ENCODE results near the gene CD44. TPM values are rescaled to one million over a fixed set of nuclear protein-coding genes. Genes with fewer than 3 reads are reported as not detected.

Gene CD44
- total RNA-seq, 1 donor from 2014 or later, result 133 TPM

GRCh38 chr11:35136311-35136710 lies 2.7 kb upstream of the CD44 start:
- Histone ChIP-seq H3K36me3 (ENCODE audit: control insufficient read depth in 3 of 3, insufficient read depth in 3 of 3, low read length in 3 of 3) (no peaks in the 10 kb centered on the region), H3K9me3 (ENCODE audit: control insufficient read depth in 3 of 3, low read length in 3 of 3) (no peaks in the 10 kb centered on the region), H3K4me1 (ENCODE audit: control insufficient read depth in 3 of 3, insufficient read depth in 3 of 3, low read length in 3 of 3) (peaks cover 16 to 28% (median 19%) of the 10 kb centered on the region in 3 donors), H3K27me3 (ENCODE audit: control insufficient read depth in 3 of 3, insufficient read depth in 3 of 3, low read length in 3 of 3) (peaks cover 0 to 11% (median 0%) of the 10 kb centered on the region in 3 donors), H3K27ac (ENCODE audit: low read depth, low read length) (no peak overlapping the region), H3K9ac (ENCODE audit: low read depth in 1 of 3, low read length in 3 of 3) (no peak overlapping the region), H3K4me3 (ENCODE audit: low read length in 3 of 3) (no peak overlapping the region)

- Histone ChIP-seq H3K27me3 (ENCODE audit: control insufficient read depth in 3 of 3, insufficient read depth in 3 of 3, low read length in 3 of 3) (peaks cover 0 to 11% (median 0%) of the 10 kb centered on the region in 3 donors), H3K27ac (ENCODE audit: low read depth, low read length) (peak overlapping the region; percentile 92), H3K4me1 (ENCODE audit: control insufficient read depth in 3 of 3, insufficient read depth in 3 of 3, low read length in 3 of 3) (peaks cover 19 to 40% (median 21%) of the 10 kb centered on the region in 3 donors), H3K36me3 (ENCODE audit: control insufficient read depth in 3 of 3, insufficient read depth in 3 of 3, low read length in 3 of 3) (no peaks in the 10 kb centered on the region), H3K9me3 (ENCODE audit: control insufficient read depth in 3 of 3, low read length in 3 of 3) (no peaks in the 10 kb centered on the region), H3K4me3 (ENCODE audit: low read length in 3 of 3) (peak overlapping the region; percentile 85 to 90 (median 85)), H3K9ac (ENCODE audit: low read depth in 1 of 3, low read length in 3 of 3) (peak overlapping the region in 2 of 3 donors; percentile 86 to 88)
Measured at GRCh38 chr11:35138058-35138457, 913 bp upstream of the CD44 start.

GRCh38 chr11:35138606-35138942 lies 397 bp upstream of the CD44 start:
- Histone ChIP-seq H3K4me1 (ENCODE audit: control insufficient read depth in 3 of 3, insufficient read depth in 3 of 3, low read length in 3 of 3) (peaks cover 19 to 44% (median 26%) of the 10 kb centered on the region in 3 donors), H3K4me3 (ENCODE audit: low read length in 3 of 3) (peak overlapping the region; percentile 85 to 90 (median 85)), H3K9me3 (ENCODE audit: control insufficient read depth in 3 of 3, low read length in 3 of 3) (no peaks in the 10 kb centered on the region), H3K9ac (ENCODE audit: low read depth in 1 of 3, low read length in 3 of 3) (peak overlapping the region; percentile 86 to 92 (median 88)), H3K36me3 (ENCODE audit: control insufficient read depth in 3 of 3, insufficient read depth in 3 of 3, low read length in 3 of 3) (no peaks in the 10 kb centered on the region), H3K27me3 (ENCODE audit: control insufficient read depth in 3 of 3, insufficient read depth in 3 of 3, low read length in 3 of 3) (peaks cover 0 to 11% (median 0%) of the 10 kb centered on the region in 3 donors), H3K27ac (ENCODE audit: low read depth, low read length) (peak overlapping the region; percentile 92)

- Histone ChIP-seq H3K27ac (ENCODE audit: low read depth, low read length) (peak overlapping the region; percentile 92), H3K4me1 (ENCODE audit: control insufficient read depth in 3 of 3, insufficient read depth in 3 of 3, low read length in 3 of 3) (peaks cover 22 to 52% (median 29%) of the 10 kb centered on the region in 3 donors), H3K9me3 (ENCODE audit: control insufficient read depth in 3 of 3, low read length in 3 of 3) (no peaks in the 10 kb centered on the region), H3K4me3 (ENCODE audit: low read length in 3 of 3) (peak overlapping the region; percentile 85 to 90 (median 85)), H3K27me3 (ENCODE audit: control insufficient read depth in 3 of 3, insufficient read depth in 3 of 3, low read length in 3 of 3) (peaks cover 0 to 11% (median 0%) of the 10 kb centered on the region in 3 donors), H3K36me3 (ENCODE audit: control insufficient read depth in 3 of 3, insufficient read depth in 3 of 3, low read length in 3 of 3) (no peaks in the 10 kb centered on the region), H3K9ac (ENCODE audit: low read depth in 1 of 3, low read length in 3 of 3) (peak overlapping the region; percentile 86 to 92 (median 88))
Measured at GRCh38 chr11:35139722-35140282, 831 bp downstream of the CD44 start.

GRCh38 chr11:35141071-35141470 lies 2.1 kb downstream of the CD44 start:
- Histone ChIP-seq H3K27ac (ENCODE audit: low read depth, low read length) (peak overlapping the region; percentile 92), H3K9me3 (ENCODE audit: control insufficient read depth in 3 of 3, low read length in 3 of 3) (no peaks in the 10 kb centered on the region), H3K4me1 (ENCODE audit: control insufficient read depth in 3 of 3, insufficient read depth in 3 of 3, low read length in 3 of 3) (peaks cover 26 to 52% (median 34%) of the 10 kb centered on the region in 3 donors), H3K27me3 (ENCODE audit: control insufficient read depth in 3 of 3, insufficient read depth in 3 of 3, low read length in 3 of 3) (peaks cover 0 to 11% (median 0%) of the 10 kb centered on the region in 3 donors), H3K36me3 (ENCODE audit: control insufficient read depth in 3 of 3, insufficient read depth in 3 of 3, low read length in 3 of 3) (no peaks in the 10 kb centered on the region), H3K4me3 (ENCODE audit: low read length in 3 of 3) (peak overlapping the region; percentile 85 to 90 (median 85)), H3K9ac (ENCODE audit: low read depth in 1 of 3, low read length in 3 of 3) (peak overlapping the region; percentile 22 to 88 (median 41))

- H3K36me3 ChIP-seq (ENCODE audit: control insufficient read depth in 3 of 3, insufficient read depth in 3 of 3, low read length in 3 of 3), result no peaks in the 10 kb centered on the region
- peak overlapping the region; percentile 92 for H3K27ac ChIP-seq (ENCODE audit: low read depth, low read length)
- H3K4me3 ChIP-seq (ENCODE audit: low read length in 3 of 3), result peak overlapping the region; percentile 85 to 90 (median 85)
- H3K27me3 ChIP-seq (ENCODE audit: control insufficient read depth in 3 of 3, insufficient read depth in 3 of 3, low read length in 3 of 3), result peaks cover 0 to 11% (median 0%) of the 10 kb centered on the region in 3 donors
- H3K4me1 ChIP-seq (ENCODE audit: control insufficient read depth in 3 of 3, insufficient read depth in 3 of 3, low read length in 3 of 3), result peaks cover 26 to 54% (median 34%) of the 10 kb centered on the region in 3 donors
- peak overlapping the region in 2 of 3 donors; percentile 45 to 88 for H3K9ac ChIP-seq (ENCODE audit: low read depth in 1 of 3, low read length in 3 of 3)
- H3K9me3 ChIP-seq (ENCODE audit: control insufficient read depth in 3 of 3, low read length in 3 of 3), result no peaks in the 10 kb centered on the region
Measured at GRCh38 chr11:35141571-35141971, 2.6 kb downstream of the CD44 start.

GRCh38 chr11:35142481-35143075 lies 3.6 kb downstream of the CD44 start:
- Histone ChIP-seq H3K27me3 (ENCODE audit: control insufficient read depth in 3 of 3, insufficient read depth in 3 of 3, low read length in 3 of 3) (peaks cover 0 to 11% (median 0%) of the 10 kb centered on the region in 3 donors), H3K9me3 (ENCODE audit: control insufficient read depth in 3 of 3, low read length in 3 of 3) (no peaks in the 10 kb centered on the region), H3K4me1 (ENCODE audit: control insufficient read depth in 3 of 3, insufficient read depth in 3 of 3, low read length in 3 of 3) (peaks cover 26 to 61% (median 38%) of the 10 kb centered on the region in 3 donors), H3K4me3 (ENCODE audit: low read length in 3 of 3) (peak overlapping the region in 1 of 3 donors; percentile 23), H3K27ac (ENCODE audit: low read depth, low read length) (peak overlapping the region; percentile 14), H3K9ac (ENCODE audit: low read depth in 1 of 3, low read length in 3 of 3) (no peak overlapping the region), H3K36me3 (ENCODE audit: control insufficient read depth in 3 of 3, insufficient read depth in 3 of 3, low read length in 3 of 3) (no peaks in the 10 kb centered on the region)

- Histone ChIP-seq H3K27me3 (ENCODE audit: control insufficient read depth in 3 of 3, insufficient read depth in 3 of 3, low read length in 3 of 3) (peaks cover 0 to 10% (median 0%) of the 10 kb centered on the region in 3 donors), H3K27ac (ENCODE audit: low read depth, low read length) (peak overlapping the region; percentile 14), H3K4me3 (ENCODE audit: low read length in 3 of 3) (peak overlapping the region; percentile 2 to 41 (median 31)), H3K9me3 (ENCODE audit: control insufficient read depth in 3 of 3, low read length in 3 of 3) (no peaks in the 10 kb centered on the region), H3K36me3 (ENCODE audit: control insufficient read depth in 3 of 3, insufficient read depth in 3 of 3, low read length in 3 of 3) (no peaks in the 10 kb centered on the region), H3K9ac (ENCODE audit: low read depth in 1 of 3, low read length in 3 of 3) (no peak overlapping the region), H3K4me1 (ENCODE audit: control insufficient read depth in 3 of 3, insufficient read depth in 3 of 3, low read length in 3 of 3) (peaks cover 24 to 57% (median 33%) of the 10 kb centered on the region in 3 donors)
Measured at GRCh38 chr11:35143297-35144135, 4.5 kb downstream of the CD44 start.

GRCh38 chr11:35144136-35144741 lies 5.3 kb downstream of the CD44 start:
- H3K27ac ChIP-seq (ENCODE audit: low read depth, low read length), result no peak overlapping the region
- H3K9ac ChIP-seq (ENCODE audit: low read depth in 1 of 3, low read length in 3 of 3), result no peak overlapping the region
- peaks cover 16 to 53% (median 28%) of the 10 kb centered on the region in 3 donors for H3K4me1 ChIP-seq (ENCODE audit: control insufficient read depth in 3 of 3, insufficient read depth in 3 of 3, low read length in 3 of 3)
- H3K36me3 ChIP-seq (ENCODE audit: control insufficient read depth in 3 of 3, insufficient read depth in 3 of 3, low read length in 3 of 3), result no peaks in the 10 kb centered on the region
- peak overlapping the region; percentile 2 to 27 (median 13) for H3K4me3 ChIP-seq (ENCODE audit: low read length in 3 of 3)
- H3K9me3 ChIP-seq (ENCODE audit: control insufficient read depth in 3 of 3, low read length in 3 of 3), result no peaks in the 10 kb centered on the region
- peaks cover 0 to 5% (median 0%) of the 10 kb centered on the region in 3 donors for H3K27me3 ChIP-seq (ENCODE audit: control insufficient read depth in 3 of 3, insufficient read depth in 3 of 3, low read length in 3 of 3)
